ELF-1 (cell line): ENCODE data around the gene SLC22A23.

Source experiments
- DNase-seq: peaks from one replicate; pipeline ENCODE4 v3.0.0-alpha.2; 2016; ENCODE audit warnings: low read depth, low spot score

SLC22A23 gene

DNA sequence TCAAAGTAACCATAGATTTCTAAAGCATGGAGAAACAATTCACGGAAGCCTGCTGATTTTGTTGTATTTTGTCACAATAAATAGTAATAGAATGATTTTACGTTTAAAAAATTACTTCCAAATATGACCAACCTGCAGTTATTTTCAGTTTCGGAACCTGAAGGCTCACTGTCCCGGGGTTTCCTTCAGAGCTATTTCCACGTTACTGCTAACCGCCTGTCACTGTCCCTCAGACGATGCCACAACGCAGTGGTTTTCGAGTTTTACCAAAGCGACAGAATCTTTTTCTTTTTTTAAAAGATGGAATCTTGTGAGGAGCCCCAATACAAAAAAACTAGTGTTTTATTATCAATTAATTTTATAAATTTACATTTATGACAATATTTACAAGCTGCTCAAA, 157.6 kb downstream of the SLC22A23 start:
- no peak for DNase-seq

DNA sequence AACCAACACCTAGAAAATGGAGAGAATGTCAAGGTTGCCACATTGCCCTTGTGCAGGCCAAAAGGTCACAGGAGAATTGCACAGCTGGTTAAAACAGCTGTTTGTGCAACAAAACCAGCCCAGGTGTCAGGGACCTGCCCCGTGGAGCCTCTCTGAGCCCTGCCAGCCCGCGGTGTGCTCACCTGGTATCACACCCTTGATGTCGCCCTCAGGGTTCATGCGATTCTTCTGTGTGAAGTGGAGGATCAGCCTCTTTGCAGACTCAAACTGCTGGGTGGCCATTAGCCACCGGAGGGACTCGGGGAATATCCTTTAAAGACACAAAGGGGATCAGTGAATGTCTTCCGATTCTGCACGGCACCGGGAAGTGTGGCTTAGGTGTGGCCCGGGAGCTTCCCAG, 158.9 kb downstream of the SLC22A23 start:
- peak; percentile 18 for DNase-seq

DNA sequence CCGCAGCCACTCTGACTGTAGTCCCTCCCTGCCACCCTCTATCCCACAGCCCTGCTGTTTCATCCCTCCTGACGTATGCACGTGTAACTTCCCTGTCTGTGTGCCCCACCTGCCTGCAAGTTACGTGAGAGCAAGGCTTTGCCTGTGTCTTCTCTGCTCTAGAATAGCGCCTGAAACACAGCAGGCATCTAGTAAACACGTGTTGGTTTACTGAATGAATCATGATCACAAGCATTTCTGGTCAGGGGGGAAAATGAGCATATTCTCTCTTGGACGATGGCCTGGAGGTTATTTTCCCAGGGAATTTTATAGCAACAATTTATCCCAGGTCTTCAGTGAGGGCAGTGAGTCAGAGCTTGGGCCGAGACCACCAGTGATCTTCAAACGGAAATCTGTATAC, 159.8 kb downstream of the SLC22A23 start:
- DNase-seq, result no peak

DNA sequence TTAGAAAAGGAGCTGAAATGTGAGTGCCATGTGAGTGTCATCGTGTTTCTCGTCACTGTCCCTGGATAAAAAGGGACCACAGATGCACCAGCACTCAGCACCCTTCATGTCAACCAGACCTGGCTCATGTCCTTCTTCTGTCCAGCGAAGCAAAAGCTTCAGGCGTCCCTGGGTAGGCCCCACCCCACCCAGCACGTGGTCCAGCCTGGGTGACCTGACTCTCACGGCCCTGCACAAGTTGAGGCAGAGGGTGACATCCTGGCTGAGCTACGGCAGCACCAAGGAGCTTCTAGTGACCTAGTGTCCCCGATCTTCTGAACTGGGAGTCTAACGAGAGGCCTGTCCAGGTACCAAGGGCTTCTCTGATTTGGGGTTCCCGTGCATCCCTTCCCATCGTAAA, 160.3 kb downstream of the SLC22A23 start:
- DNase-seq, result no peak

DNA sequence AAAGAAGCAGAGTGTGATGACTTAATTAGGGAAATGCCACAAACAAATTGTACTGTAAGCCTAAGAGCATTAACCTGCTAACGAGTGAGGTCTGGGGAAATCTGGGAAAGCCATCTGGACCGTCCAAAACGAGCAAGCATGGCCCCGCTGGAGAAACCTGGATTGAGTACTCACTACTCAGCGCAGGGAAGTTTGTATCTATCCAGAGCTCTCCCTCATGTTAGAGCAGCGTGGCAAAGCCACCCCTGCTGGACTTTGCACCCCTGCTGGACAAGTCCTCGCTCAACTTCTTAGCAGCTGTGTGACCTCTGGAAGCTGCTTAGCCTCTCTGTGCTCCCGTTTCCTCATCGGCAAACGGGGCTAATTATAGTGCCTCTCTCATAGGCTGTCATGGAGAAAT, 160.8 kb downstream of the SLC22A23 start:
- DNase-seq, result no peak

DNA sequence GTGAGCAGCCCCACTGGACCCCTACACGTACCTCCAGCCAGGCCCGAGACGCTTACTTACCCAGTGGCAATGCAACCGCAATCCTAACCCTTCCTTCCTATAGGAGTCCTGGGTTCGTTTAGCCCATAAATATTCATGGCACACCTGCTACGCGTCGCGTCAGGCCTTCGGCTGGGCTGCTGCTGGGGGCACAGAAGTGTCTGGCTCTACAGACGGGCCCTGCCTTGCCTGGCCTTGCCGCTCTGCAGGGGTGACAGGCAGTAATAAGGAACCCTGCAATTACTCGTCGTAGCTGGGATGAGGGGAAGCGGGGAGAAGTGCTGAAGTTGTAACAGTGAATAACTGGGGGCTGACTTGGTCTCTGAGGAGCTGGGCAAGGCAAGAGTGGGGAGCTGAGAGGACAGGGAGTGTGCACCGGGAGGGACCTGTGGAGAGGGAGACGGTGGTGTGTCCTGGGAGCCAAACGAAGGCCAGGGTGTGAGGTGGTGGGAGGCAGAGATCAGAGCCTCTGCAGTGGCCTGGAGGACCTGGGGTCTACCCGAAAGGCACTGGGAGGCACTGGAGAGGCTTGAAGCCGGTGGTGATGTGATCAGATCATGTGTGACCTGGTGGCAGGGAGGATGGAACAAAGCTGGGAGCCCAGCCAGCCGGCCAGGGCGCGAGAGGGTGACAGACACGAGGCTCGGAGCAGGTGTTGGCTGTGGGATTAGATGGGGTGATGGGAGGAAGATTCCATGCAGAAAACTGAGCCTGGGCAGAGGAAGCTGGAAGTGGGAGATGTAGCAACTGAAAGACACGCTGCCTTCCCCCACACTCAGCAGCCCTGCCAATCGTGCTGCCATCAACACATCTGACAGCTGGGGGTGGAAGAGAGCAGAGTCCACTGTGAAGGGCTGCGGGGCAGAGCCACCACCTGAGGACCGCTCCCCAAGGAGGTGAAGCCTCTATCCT, 161.7 kb downstream of the SLC22A23 start:
- DNase-seq, result peak; percentile 35

DNA sequence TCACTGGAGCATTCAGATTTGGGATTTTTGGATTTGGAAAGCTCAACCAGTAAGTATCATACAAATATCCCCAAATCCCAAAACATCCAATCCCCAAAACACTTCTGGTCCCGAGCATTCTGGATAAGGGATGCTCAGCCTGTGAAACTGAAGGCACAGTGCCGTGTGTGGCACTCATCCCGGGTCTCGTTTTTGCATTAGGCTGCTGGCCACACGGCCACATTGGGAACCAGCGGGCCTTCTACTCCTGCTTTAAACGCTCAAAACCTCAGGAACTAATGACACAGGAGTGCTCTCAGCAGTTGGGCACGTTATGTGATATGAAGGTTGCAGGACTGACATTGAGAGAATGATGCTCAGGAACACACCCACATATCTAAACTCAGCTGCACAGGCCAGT, 162.5 kb downstream of the SLC22A23 start:
- DNase-seq, result no peak

DNA sequence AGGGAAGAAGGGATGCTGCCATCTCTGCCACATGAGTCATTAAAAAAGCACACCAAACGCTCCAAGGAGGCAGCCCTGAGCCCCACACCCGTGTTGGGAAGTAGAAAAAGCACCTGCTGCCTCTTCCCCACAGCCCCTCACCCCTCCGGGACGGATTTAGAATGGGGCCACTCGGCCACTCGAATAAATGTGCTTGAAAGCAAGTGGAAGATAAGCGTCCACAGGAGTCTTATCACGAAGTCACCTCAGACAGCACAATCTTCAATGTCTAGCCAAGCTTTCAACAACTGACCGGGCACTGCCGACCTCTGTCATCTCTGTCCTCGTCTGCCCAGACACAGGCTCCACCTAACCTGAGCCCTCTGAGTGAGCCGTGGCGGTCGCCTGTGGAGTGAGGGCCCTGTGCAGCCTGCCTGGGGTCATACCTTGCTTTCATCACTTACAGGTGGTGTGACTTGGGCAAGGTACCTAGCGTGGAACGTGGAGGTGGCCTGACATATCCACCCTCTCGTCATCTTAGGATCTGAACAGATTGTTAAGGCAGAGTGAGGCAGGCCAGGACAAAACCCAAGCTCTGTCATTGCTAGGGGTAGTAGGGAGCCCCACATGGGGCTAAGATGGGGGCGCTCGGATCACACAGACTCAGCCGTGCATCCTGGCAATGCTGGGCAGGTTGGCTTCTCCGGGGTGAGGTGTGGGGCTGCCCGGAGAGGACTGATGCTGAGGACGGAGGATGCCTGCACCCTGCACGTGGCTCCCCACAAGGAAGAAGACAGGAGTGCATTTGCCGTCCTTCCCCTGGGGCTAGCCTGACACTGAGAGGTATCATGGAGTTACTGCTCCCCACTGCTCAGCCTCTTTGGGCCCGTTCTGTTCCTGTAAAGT, 163.3 kb downstream of the SLC22A23 start:
- no peak for DNase-seq

DNA sequence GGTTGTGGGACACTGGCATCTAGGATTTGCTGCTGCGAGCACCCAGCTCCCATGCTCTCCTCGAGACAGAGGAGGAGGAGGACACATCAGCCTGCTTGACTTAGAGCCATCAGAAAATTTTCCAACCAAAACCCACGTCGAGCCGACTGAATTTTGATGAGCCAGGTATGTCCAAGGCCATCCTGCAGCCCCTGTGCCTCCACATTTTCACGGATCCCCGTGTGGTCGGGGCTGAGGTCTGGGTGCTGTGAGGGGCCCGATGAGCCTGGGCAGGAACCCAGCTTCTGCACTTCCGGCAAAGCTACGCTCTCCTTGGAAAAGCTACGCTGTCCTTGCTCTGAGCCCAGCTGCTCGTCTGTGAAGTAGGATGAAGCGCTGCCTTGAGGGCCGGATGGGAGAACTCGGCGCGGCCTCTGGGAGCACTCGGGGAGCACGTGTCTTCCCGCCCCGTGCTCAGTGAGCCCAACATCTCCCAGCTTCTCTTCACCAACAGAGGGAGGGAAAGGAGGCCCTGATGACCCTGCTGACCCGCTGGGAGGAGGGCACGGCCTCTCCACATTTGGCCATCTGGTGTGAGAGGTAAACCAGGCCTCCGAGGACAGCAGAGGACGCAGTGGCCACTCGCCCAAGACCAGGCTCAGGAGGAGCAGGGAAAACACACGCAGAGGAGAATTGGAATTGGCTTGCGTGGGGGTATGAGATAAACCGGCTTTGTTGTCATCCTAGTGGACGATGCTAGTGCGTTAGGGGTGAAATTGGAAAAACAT, 164.2 kb downstream of the SLC22A23 start:
- DNase-seq, result no peak

DNA sequence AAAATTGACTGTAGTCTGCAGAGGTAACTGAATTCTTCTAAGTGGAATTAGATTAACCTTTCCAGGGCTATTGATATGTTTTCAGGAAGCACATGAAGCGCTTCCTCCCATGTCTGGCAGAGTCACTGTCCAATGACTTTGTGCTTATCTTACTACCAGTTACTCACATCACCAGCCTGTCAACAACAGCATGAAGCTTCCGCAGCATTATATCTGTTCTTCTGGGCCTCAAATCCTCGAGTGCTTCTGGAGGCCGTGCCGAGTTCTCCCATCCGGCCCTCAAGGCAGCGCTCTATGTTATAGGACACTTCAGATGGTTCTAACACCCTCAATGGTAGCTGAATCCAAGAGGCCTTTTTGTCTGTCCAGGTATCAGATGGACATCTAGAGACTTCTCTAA, 164.9 kb downstream of the SLC22A23 start:
- DNase-seq, result no peak

DNA sequence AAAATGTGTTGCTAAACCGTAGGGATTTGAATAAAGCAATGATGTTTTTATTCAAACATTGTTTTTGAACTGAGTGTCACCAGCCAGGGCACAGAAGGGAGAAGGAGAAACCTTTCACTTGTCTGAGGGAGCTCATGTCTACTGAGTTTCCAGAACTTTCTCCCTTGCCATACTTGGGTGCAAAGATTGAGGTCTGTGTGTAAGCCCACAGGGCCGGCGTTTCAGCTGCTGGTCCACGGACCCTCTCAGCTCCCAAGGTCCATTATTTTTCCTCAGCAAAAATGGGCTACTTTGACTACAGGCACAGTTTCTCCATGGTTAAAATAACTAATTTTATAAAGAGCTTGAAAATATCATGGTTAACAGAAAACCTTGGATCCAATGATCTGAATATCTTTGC, 165.5 kb downstream of the SLC22A23 start:
- DNase-seq, result no peak

DNA sequence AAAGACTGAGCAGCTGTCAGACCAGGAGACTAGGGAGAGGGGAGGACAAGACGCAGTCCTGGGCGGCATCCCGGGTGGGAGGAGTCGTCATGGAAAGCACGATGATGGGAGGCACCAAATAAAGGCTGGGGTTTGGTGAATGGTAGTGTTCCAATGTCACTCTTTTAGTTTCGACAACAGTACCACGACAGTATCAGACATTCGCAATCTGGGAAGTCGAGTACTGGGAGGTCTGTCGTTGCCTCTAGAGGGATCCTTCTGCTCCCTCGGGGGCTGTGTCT, 166.0 kb downstream of the SLC22A23 start:
- no peak for DNase-seq

DNA sequence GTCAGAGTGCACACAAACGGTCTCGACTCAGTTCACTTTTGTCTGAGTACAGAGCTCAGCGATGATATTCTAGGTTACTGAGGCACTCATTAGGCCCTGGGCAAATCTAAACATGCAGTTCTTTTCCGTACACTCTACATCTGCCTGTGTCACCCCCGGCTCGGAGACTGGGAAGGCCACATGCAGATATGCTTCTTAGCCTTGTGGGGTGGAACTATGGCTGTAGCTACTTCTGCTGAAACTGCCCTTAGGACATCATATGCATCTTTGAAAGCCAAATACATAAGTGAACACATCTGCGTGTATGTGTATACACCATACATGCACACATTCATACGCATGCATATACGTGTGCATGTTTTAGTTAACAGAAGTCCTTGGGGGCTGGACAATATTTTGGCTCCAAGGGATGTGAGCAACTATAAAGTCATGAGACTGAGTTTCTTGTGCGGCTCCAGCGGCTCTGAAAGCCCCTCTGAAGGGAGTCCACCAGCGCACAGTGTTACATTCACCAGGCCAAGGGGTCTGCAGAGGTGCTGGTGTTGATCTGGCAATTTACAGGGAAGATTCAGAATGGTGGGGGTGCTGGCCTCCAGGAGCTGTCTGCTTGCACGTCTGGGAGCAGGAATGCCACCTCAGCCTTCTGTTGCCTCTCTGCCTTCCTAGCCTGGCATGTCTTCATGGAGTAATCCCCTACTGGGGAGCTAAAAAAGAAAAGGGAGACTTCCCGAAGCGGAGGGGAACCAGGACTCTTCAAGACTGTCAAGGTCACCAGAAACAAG, 166.5 kb downstream of the SLC22A23 start:
- no peak for DNase-seq

DNA sequence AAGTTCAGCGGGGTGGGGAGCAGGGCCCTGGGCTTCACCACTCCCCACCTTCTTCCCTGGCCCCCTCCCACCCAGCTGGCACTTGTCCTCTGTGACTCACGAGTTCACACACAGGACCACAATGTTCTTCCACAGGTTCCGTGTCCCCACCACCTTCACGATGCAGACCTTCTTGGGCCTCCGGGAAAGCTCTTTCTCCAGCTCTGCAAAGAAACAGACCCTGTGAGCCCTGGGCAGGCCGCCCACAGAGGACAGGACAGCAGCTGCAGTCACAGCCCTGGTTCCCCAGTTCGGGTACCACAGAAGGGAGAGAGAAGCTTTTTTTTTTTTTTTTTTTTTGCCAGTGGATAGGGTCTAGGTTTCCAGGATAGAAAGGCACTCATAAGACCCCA, 167.2 kb downstream of the SLC22A23 start:
- no peak for DNase-seq

DNA sequence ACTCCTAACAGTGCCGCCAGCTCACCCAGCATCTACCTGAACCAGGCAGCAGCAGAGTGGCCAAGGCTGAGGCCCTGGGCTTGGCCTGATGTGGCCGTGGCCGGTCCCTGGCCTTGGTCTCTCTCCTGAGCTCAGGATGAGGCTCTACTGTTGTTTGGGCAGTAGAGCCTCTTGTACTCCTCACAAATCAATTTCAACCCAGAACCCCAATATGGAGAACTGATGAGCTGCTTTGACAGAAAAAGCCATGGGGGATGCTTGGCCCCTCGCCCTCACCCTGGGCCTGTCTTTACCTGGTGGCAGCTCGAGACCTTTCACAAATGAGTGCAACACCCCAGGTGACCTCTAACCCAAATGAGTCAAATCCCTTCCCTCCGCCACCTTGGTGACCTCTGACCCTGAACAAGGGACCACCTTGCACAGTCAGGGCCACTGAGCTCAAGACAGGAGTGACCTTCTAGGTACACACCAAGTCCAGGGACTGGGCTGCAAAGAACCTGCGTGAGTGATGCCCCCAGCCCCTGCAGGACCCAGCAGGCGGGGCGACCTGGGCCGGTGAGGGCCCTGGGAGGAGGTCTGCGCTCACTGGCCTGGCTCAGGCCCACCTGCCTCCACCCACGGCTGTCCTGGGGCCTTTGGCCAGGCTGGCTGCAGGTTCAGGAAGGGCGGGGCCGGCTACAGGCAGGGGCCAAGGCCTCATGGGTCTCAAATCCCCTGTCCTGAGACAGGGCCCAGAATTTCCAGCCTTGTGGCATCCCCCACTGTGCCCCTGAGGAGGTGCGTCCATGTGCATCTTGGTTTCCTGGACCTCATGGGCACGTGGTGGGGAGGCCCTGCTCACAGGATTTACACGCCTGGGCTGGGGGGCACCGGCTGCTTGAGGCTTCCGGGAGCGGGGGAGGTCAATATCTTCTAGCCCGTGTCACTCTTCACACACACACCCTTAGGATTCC, 167.9 kb downstream of the SLC22A23 start:
- no peak for DNase-seq

DNA sequence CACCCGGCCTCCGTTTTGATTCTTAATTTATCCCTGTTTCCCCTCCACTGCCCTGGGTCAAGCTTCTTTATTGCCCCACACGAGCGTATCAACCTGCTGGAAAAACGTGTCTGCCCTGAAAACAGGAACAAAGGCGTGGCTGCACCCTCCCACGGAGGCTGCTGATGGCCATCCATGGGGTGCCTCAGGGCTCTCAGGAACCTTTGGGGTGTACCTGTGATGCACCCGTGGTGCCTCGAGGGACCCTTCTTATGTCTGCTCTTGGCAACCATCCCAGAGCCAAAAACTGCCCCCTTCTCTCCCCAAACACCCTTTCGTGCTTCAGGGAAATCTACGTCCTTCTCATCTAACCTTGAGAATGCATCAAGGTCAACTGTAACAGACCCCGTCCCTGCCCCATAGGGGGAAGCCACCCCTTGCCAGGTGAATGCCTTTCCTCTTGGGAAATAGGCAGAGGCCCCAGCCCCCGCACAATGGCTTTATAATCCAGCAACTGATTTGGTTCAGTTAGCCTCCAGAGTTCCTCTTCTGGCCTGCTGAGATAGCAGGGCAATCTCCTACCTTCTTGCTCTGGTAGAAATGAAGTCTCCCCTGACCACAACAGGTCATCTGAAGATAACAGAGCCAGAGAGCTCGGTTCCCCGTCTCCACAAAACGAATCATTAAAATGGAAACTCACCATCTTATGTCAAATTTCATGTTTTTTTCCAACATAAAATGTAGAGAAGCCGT, 168.7 kb downstream of the SLC22A23 start:
- no peak for DNase-seq

DNA sequence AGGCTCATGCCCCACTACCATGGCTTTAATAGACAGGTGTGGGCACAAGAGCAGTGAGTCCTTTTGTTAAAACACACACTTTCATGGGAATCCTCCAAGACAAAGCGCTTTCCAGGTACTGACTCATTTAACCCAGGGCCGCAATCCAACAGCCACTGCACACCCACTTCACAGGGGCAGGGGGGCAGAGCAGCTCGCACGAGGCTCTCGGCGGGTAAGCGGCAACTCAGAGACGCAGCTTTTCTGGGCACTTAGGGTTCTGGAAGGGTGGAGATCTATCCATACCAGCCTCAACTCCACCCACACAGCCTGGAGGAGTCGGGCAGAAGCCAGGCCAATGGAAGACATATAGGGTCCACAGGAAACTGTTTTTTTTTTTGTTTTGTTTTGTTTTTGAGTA, 169.5 kb downstream of the SLC22A23 start:
- DNase-seq, result no peak

DNA sequence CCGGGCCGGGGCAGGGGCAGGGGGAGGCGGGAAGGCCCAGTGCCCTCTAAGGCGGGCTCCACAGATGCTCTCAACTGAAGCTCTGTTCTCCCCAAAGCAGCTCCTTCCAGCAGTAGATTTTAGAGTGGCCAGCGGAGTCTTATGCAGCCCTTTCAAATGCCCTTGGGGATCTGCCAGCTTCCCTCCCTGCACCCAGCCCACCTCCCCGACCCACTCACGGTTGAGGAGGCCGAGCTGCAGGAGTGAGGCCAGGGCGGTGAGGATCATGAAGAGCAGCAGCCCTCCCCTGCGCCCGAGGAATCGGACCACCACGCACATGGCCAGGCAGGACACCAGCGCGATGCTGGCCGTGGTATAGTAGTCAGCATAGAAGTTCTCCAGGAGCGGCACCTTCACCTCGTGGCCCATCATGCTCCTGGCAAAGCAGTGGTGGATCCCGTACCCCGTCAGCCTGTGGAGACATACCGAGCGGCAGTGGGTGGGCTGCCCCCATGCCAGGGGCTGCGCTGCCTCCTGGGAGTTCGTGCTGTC, 170.1 kb downstream of the SLC22A23 start:
- DNase-seq, result no peak

DNA sequence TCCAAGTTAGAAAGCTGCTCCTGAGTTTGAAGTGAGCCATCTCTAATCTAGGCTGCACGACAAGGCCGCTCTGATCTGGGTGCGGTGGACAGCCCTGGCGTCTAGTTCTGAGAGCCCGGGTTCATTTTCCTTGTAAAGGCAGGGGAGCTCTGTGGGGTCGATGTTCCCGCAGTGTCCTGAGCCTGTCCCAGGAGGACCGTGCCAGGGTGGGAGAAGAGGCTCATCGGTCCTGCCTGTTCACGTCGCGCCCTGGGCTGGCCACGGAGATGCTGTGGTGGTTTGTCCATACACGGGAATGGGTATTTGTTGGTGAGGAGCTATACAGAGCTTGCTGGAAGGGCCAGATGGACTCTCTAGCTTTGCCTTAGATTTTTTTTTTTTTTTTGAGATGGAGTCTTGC, 171.1 kb downstream of the SLC22A23 start:
- DNase-seq, result no peak
